HepG2 (cell line): Measurements from ENCODE around the gene GPR6. TPM values are rescaled to one million over a fixed set of nuclear protein-coding genes. Genes with fewer than 3 reads are reported as not detected.

Experiments
- ARNT ChIP-seq: fragments of 450-650 bp; IDR thresholded peaks from 2 replicates; pipeline ENCODE4 v1.6.1; 2017
- FOXO1 ChIP-seq: sonication (generic); formaldehyde crosslinking; IDR thresholded peaks from 2 replicates; pipeline ENCODE4 v1.4.0; 2020; ENCODE audit warnings: missing genetic modification reagents
- GZF1 ChIP-seq: sonication (generic); formaldehyde crosslinking; IDR thresholded peaks from 2 replicates; pipeline ENCODE4 v1.5.1; 2020; ENCODE audit warnings: mild to moderate bottlenecking, missing genetic modification reagents
- HES4 ChIP-seq: sonication (generic); formaldehyde crosslinking; IDR thresholded peaks from 2 replicates; pipeline ENCODE4 v1.9.0; 2021; ENCODE audit warnings: mild to moderate bottlenecking, missing genetic modification reagents, borderline replicate concordance
- HMGA1 ChIP-seq: sonication (generic); formaldehyde crosslinking; conservative IDR thresholded peaks from 2 replicates; pipeline ENCODE4 v1.4.0; 2020; ENCODE audit warnings: missing genetic modification reagents
- HNRNPH1 ChIP-seq: fragments of 200-400 bp; formaldehyde crosslinking; optimal IDR thresholded peaks from 2 replicates; pipeline ENCODE3; 2017; ENCODE audit warnings: mild to moderate bottlenecking, low read depth, low read length
- HNRNPLL ChIP-seq: fragments of 200-400 bp; formaldehyde crosslinking; IDR thresholded peaks from 2 replicates; pipeline ENCODE4 v1.6.1; 2017; ENCODE audit warnings: mild to moderate bottlenecking, low read depth, low read length; ENCODE audit not compliant: poor library complexity, severe bottlenecking
- HOXA3 ChIP-seq: sonication (generic); formaldehyde crosslinking; IDR thresholded peaks from 2 replicates; pipeline ENCODE4 v1.5.0; 2020; ENCODE audit warnings: missing genetic modification reagents
- JUN ChIP-seq: sonication (generic); formaldehyde crosslinking; IDR thresholded peaks from 2 replicates; pipeline ENCODE4 v1.4.0; 2020; ENCODE audit warnings: mild to moderate bottlenecking, missing genetic modification reagents
- KLF15 ChIP-seq: sonication (generic); formaldehyde crosslinking; IDR thresholded peaks from 2 replicates; pipeline ENCODE4 v1.8.1; 2023; ENCODE audit warnings: borderline replicate concordance, mild to moderate bottlenecking, inconsistent platforms, missing genetic modification reagents, mixed read lengths
- KMT2B ChIP-seq: IDR thresholded peaks from 2 replicates; pipeline ENCODE4 v1.6.1; 2016; ENCODE audit warnings: missing genetic modification reagents, missing compliant biosample characterization
- MAFK ChIP-seq, 2 experiments: IDR thresholded peaks in 1 of 2; conservative IDR thresholded peaks in 1 of 2; 2 replicates each; pipeline ENCODE4 v1.6.1; 2011; ENCODE audit warnings: improper control_type of control experiment in 2 of 2, low read length in 2 of 2
- NAIF1 ChIP-seq: sonication (generic); formaldehyde crosslinking; IDR thresholded peaks from 2 replicates; pipeline ENCODE4 v1.5.0; 2020; ENCODE audit warnings: mild to moderate bottlenecking, missing genetic modification reagents, borderline replicate concordance
- RNF2 ChIP-seq: fragments of 450-650 bp; conservative IDR thresholded peaks from 2 replicates; pipeline ENCODE4 v1.6.1; 2016; ENCODE audit warnings: low read depth
- RORA ChIP-seq: sonication (generic); formaldehyde crosslinking; IDR thresholded peaks from 2 replicates; pipeline ENCODE4 v1.5.0; 2020; ENCODE audit warnings: mild to moderate bottlenecking, missing genetic modification reagents, moderate library complexity
- TEAD2 ChIP-seq: sonication (generic); formaldehyde crosslinking; IDR thresholded peaks from 2 replicates; pipeline ENCODE4 v1.9.0; 2021; ENCODE audit warnings: missing genetic modification reagents
- XBP1 ChIP-seq: sonication (generic); formaldehyde crosslinking; IDR thresholded peaks from 2 replicates; pipeline ENCODE4 v1.5.0; 2020; ENCODE audit warnings: missing genetic modification reagents
- ZNF230 ChIP-seq: sonication (generic); formaldehyde crosslinking; IDR thresholded peaks from 2 replicates; pipeline ENCODE4 v1.4.0; 2020; ENCODE audit warnings: mild to moderate bottlenecking, missing genetic modification reagents
- ZNF263 ChIP-seq: sonication (generic); formaldehyde crosslinking; IDR thresholded peaks from 2 replicates; pipeline ENCODE4 v1.4.0; 2020; ENCODE audit warnings: missing genetic modification reagents
- ZNF264 ChIP-seq: sonication (generic); formaldehyde crosslinking; IDR thresholded peaks from 2 replicates; pipeline ENCODE4 v1.4.0; 2020; ENCODE audit warnings: missing genetic modification reagents
- ZNF746 ChIP-seq: sonication (generic); formaldehyde crosslinking; IDR thresholded peaks from 2 replicates; pipeline ENCODE4 v1.8.0; 2022; ENCODE audit warnings: mild to moderate bottlenecking, missing genetic modification reagents
- polyA plus RNA-seq, 8 experiments: library from polyadenylated mRNA; depleted of rRNA in 3 of 8; stranded (reverse) in 7 of 8; unstranded in 1 of 8; fragments of >200 nt; fragmentation: Illumina TruSeq in 4 of 8; extraction: Trizol in 4 of 8; gene quantifications; 2 replicates each; pipeline versions ENCODE4 v1.2.1 to v1.2.3, GENCODE V29; 2011 to 2016; ENCODE audit warnings: low read depth in 4 of 8, missing spikeins in 1 of 8, mixed read lengths in 1 of 8; ENCODE audit not compliant: insufficient read depth in 1 of 8
- total RNA-seq, 5 experiments: library from RNA; depleted of rRNA; stranded (reverse); fragments of >200 nt; fragmentation: Illumina TruSeq; extraction: Trizol; gene quantifications; 2 replicates each; pipeline ENCODE4 v1.2.3, GENCODE V29; 2016; ENCODE audit warnings: low read depth in 1 of 5
- TF ChIP-seq, protein P1 (sequence below): sonication (generic); formaldehyde crosslinking; IDR thresholded peaks from 2 replicates; pipeline ENCODE4 v1.5.0; 2020; ENCODE audit warnings: missing genetic modification reagents
- TF ChIP-seq, protein P2 (sequence below): sonication (generic); formaldehyde crosslinking; IDR thresholded peaks from 2 replicates; pipeline ENCODE4 v1.4.0; 2020; ENCODE audit warnings: missing genetic modification reagents
- TF ChIP-seq, protein P3 (sequence below): sonication (generic); formaldehyde crosslinking; IDR thresholded peaks from 2 replicates; pipeline ENCODE4 v1.5.1; 2020; ENCODE audit warnings: missing genetic modification reagents, mild to moderate bottlenecking, borderline replicate concordance
- TF ChIP-seq, protein P4 (sequence below): sonication (generic); formaldehyde crosslinking; IDR thresholded peaks from 2 replicates; pipeline ENCODE4 v1.5.0; 2020; ENCODE audit warnings: missing genetic modification reagents

The GPR6 gene
- total and polyA plus RNA-seq, 2 of the 13 experiments (the other 11 are each of a cell fraction or from before 2014, with no cell fraction given), result not detected

DNA sequence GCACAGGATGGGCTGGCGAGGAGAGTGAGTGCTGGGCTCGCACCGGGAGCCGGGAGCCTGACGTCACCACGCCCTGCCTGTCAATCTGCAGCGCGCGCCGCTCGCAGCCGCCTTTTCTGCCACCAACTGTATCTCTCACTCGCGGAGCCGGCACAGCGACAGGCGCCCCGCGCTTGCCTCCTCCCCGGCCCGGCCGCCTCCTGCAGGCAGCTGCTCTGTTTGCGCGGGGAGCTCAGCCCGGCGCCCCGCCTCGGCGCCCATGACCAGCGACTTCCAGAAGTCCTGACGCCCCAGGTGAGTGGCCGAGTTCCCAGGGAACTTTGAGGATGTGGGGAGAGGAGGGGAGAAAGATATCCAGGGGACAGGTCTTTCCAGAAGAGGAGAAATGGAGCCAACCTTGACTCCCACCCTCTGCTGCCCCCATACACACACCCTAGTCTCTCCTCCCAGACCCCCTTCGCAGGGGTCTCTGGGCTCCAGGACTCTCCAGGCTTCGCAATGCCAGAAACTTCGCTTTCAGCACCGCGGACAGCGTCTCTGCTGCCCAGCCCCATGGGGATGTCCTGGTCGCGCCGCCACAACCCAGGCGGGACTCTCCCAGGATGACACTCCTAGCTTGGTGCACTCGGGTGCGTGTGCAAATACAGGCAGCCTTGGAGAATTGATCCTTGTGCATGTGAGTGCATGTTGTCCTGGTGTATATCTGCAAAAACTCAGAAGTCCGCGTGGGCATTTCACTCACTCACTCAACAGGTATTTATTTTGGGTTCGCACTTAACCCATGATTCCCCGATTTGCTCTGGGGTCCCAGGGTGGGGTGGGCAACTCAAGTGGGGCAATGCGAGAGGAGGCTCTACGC is at the start of gene GPR6 (continued):
- no peak for TF ChIP-seq NAIF1 (CRISPR knock-in tag)
- TF ChIP-seq KLF15 (CRISPR knock-in tag), result peak; percentile 51; the same call in 1 of the 2 replicates
- TF ChIP-seq KMT2B, result peak; percentile 52; the same call in 1 of the 2 replicates
- no peak for TF ChIP-seq ZNF746 (CRISPR knock-in tag)
- peak; percentile 45; the same call in 1 of the 2 replicates for TF ChIP-seq TEAD2
- no peak for TF ChIP-seq HNRNPH1
- TF ChIP-seq FOXO1 (CRISPR knock-in tag), result no peak
- no peak for TF ChIP-seq RORA (CRISPR knock-in tag)
- peak; percentile 81 for TF ChIP-seq ZNF264 (CRISPR knock-in tag)
- no peak for TF ChIP-seq HMGA1 (CRISPR knock-in tag)
- 0 out of 2 replicates have a peak, but pooled peaks have one; percentile 32 for TF ChIP-seq GZF1 (CRISPR knock-in tag)
- TF ChIP-seq JUN (CRISPR knock-in tag), result no peak
- TF ChIP-seq, protein P1, sequence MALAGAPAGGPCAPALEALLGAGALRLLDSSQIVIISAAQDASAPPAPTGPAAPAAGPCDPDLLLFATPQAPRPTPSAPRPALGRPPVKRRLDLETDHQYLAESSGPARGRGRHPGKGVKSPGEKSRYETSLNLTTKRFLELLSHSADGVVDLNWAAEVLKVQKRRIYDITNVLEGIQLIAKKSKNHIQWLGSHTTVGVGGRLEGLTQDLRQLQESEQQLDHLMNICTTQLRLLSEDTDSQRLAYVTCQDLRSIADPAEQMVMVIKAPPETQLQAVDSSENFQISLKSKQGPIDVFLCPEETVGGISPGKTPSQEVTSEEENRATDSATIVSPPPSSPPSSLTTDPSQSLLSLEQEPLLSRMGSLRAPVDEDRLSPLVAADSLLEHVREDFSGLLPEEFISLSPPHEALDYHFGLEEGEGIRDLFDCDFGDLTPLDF (CRISPR knock-in tag), result peak; percentile 39; the same call in 1 of the 2 replicates
- peak; percentile 48; the same call in 1 of the 2 replicates for TF ChIP-seq HOXA3 (CRISPR knock-in tag)
- no peak for TF ChIP-seq ARNT
- TF ChIP-seq ZNF263 (CRISPR knock-in tag), result 0 out of 2 replicates have a peak, but pooled peaks have one; percentile 36
- TF ChIP-seq, protein P2, sequence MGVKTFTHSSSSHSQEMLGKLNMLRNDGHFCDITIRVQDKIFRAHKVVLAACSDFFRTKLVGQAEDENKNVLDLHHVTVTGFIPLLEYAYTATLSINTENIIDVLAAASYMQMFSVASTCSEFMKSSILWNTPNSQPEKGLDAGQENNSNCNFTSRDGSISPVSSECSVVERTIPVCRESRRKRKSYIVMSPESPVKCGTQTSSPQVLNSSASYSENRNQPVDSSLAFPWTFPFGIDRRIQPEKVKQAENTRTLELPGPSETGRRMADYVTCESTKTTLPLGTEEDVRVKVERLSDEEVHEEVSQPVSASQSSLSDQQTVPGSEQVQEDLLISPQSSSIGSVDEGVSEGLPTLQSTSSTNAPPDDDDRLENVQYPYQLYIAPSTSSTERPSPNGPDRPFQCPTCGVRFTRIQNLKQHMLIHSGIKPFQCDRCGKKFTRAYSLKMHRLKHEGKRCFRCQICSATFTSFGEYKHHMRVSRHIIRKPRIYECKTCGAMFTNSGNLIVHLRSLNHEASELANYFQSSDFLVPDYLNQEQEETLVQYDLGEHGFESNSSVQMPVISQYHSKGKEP (CRISPR knock-in tag), result peak; percentile 93; the same call in 1 of the 2 replicates
- TF ChIP-seq ZNF230 (CRISPR knock-in tag), result no peak
- TF ChIP-seq HNRNPLL, result no peak
- TF ChIP-seq RNF2, result no peak
- TF ChIP-seq XBP1 (CRISPR knock-in tag), result peak; percentile 68; the same call in 1 of the 2 replicates
- TF ChIP-seq, protein P3, sequence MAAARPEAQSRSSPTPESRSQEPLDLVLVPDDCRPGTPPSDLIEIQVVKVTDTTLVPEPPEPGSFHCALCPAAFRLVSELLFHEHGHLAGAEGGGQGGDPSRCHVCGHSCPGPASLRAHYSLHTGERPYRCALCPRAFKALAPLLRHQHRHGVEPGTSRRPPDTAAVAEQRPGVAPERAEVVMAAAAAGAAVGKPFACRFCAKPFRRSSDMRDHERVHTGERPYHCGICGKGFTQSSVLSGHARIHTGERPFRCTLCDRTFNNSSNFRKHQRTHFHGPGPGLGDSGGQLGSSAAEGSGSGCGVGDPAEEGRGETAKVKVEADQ (CRISPR knock-in tag), result no peak
- TF ChIP-seq MAFK (conservative IDR thresholded peaks at IDR 0.05 in 1 of 2, IDR thresholded peaks at IDR 0.05 in 1 of 2; ENCODE audit: low read length in 2 of 2), result no peak
- TF ChIP-seq, protein P4, sequence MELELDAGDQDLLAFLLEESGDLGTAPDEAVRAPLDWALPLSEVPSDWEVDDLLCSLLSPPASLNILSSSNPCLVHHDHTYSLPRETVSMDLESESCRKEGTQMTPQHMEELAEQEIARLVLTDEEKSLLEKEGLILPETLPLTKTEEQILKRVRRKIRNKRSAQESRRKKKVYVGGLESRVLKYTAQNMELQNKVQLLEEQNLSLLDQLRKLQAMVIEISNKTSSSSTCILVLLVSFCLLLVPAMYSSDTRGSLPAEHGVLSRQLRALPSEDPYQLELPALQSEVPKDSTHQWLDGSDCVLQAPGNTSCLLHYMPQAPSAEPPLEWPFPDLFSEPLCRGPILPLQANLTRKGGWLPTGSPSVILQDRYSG (CRISPR knock-in tag), result 0 out of 2 replicates have a peak, but pooled peaks have one; percentile 73
- TF ChIP-seq HES4 (CRISPR knock-in tag), result peak; percentile 89; the same call in 1 of the 2 replicates
